GM12872 (cell line): ENCODE measurements around the gene JSRP1.

Source experiments
- CTCF ChIP-seq: IDR thresholded peaks from 3 replicates; pipeline ENCODE4 v1.5.1; 2011; ENCODE audit warnings: low read depth, mild to moderate bottlenecking, low read length, moderate library complexity; ENCODE audit not compliant: insufficient read depth

JSRP1 gene

GRCh38 chr19:2249010-2249866 lies 7.0 kb downstream of the JSRP1 start, which contains the start of gene AMH:
Gene AMH, plus strand, starts transcription at chr19:2249323. Its CDS starts 10 bp downstream, at chr19:2249333.
- no peak for TF ChIP-seq CTCF

- no peak for TF ChIP-seq CTCF
Measured at GRCh38 chr19:2248136-2249009, 7.8 kb downstream of the JSRP1 start.

- no peak for TF ChIP-seq CTCF
Measured at GRCh38 chr19:2247433-2248101, 8.7 kb downstream of the JSRP1 start.

GRCh38 chr19:2246801-2247361 lies 9.3 kb downstream of the JSRP1 start:
- TF ChIP-seq CTCF: no peak

- TF ChIP-seq CTCF: no peak
Measured at GRCh38 chr19:2246014-2246620, 10.1 kb downstream of the JSRP1 start.

- TF ChIP-seq CTCF: no peak
Measured at GRCh38 chr19:2245273-2245672, 10.9 kb downstream of the JSRP1 start.
